Measurements from ENCODE around the gene TCEAL1.

- TF ChIP-seq IRF1 (CRISPR knock-in tag; IDR thresholded peaks at IDR 0.05) (no peak), CTCF (IDR thresholded peaks at IDR 0.05) (no peak), ETV6 (CRISPR knock-in tag; IDR thresholded peaks at IDR 0.05) (no peak), ZNF423 (CRISPR knock-in tag; IDR thresholded peaks at IDR 0.05) (no peak), MAX (CRISPR knock-in tag; IDR thresholded peaks at IDR 0.05) (no peak), ZNF425 (CRISPR knock-in tag; conservative IDR thresholded peaks at IDR 0.05) (no peak), USF1 (CRISPR knock-in tag; IDR thresholded peaks at IDR 0.05) (no peak), USF2 (CRISPR knock-in tag; IDR thresholded peaks at IDR 0.05) (no peak), SP1 (CRISPR knock-in tag; conservative IDR thresholded peaks at IDR 0.05) (no peak), CBFB (CRISPR knock-in tag; IDR thresholded peaks at IDR 0.05; ENCODE audit: low read depth) (no peak)
Observed at GRCh38 chrX:103678199-103678993, 49.6 kb downstream of the TCEAL1 start.
